ENCODE results near the gene MSI2.
A peak's percentile ranks its signal among the peaks of the same experiment; 100 is the strongest.

The MSI2 gene

DNA sequence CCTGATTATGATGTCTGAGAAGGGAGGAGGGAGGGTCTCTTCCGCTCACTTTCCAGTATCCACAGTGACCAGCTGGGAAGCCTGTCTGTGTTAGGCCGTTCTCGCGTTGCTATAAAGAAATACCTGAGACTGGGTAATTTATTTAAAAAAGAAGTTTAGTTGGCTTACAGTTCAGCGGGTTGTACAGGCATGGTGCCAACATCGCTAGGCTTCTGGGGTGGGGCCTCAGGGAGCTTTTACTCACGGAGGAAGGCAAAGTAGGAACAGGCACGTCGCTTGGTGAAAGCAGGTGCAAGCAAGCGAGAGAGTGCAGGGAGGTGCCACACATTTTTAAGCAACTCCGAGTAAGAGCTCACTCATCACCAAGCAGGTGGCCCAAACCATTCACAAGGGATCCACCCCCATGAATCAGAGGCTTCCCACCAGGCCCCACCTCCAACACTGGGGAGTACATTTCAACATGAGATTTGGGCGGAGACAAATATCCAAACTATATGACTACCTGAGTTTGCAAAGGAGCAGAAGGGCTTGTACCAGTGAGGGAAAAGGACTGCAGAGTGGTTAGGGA, 351.3 kb downstream of the MSI2 start:
- TF ChIP-seq, protein P1, sequence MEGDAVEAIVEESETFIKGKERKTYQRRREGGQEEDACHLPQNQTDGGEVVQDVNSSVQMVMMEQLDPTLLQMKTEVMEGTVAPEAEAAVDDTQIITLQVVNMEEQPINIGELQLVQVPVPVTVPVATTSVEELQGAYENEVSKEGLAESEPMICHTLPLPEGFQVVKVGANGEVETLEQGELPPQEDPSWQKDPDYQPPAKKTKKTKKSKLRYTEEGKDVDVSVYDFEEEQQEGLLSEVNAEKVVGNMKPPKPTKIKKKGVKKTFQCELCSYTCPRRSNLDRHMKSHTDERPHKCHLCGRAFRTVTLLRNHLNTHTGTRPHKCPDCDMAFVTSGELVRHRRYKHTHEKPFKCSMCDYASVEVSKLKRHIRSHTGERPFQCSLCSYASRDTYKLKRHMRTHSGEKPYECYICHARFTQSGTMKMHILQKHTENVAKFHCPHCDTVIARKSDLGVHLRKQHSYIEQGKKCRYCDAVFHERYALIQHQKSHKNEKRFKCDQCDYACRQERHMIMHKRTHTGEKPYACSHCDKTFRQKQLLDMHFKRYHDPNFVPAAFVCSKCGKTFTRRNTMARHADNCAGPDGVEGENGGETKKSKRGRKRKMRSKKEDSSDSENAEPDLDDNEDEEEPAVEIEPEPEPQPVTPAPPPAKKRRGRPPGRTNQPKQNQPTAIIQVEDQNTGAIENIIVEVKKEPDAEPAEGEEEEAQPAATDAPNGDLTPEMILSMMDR (IDR thresholded peaks at IDR 0.05; ENCODE audit: control insufficient read depth, extremely low read depth, insufficient read depth), result no peak
- no peak for DNase-seq (ENCODE audit: low read depth)

DNA sequence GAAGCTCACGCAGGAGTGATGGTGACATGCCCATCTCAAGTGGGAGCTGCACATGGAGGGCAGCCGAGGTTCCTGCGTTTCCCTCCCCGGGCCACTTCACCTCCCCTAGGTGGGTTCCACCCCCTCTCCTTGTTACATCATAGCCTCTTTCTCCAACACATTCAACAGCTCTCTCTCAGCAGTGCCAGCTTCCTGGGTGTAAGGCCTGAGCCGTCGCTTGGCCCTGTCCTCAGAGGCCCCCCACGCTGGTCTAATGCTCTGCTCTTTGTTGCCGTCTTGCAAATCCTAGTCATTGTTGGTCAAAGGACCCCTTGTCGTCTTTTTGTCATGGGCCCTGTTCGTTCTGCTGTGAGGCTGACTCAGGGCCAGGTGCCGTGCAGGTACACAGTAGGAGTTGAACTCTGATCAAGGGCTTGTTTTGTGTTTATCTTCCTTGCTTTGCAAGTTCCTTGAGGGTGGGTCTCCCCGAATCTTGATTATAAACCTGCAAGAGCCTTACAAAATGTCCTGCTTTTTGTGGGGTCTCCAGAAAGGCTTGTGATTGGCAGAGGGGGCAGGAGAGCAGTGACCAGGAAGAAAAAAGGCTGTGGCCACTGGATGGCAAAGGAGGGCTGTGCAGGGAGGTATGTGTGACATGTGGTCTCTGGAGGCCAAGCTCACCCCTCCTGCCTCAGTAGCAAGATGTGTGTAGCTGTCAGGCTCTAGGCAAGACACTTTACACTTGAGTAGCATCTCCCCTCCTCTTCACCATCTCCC, 352.2 kb downstream of the MSI2 start:
- no peak overlapping the region for H3K4me3 ChIP-seq (ENCODE audit: low read depth, low read length)
- TF ChIP-seq, protein P1 (IDR thresholded peaks at IDR 0.05; ENCODE audit: control insufficient read depth, extremely low read depth, insufficient read depth), result no peak
- DNase-seq (ENCODE audit: low read depth), result no peak

More for the DNA sequence above, 351.3 kb downstream of the MSI2 start:
- H3K4me3 ChIP-seq (ENCODE audit: low read depth, low read length), result no peak overlapping the region

- H3K4me3 ChIP-seq (ENCODE audit: low read depth, low read length), result no peak overlapping the region
- no peak for DNase-seq (ENCODE audit: low read depth)
- TF ChIP-seq, protein P1 (IDR thresholded peaks at IDR 0.05; ENCODE audit: control insufficient read depth, extremely low read depth, insufficient read depth), result 0 out of 2 replicates have a peak, but pooled peaks have one; percentile 1
Observed at GRCh38 chr17:57609125-57609877, 353.0 kb downstream of the MSI2 start.

DNA sequence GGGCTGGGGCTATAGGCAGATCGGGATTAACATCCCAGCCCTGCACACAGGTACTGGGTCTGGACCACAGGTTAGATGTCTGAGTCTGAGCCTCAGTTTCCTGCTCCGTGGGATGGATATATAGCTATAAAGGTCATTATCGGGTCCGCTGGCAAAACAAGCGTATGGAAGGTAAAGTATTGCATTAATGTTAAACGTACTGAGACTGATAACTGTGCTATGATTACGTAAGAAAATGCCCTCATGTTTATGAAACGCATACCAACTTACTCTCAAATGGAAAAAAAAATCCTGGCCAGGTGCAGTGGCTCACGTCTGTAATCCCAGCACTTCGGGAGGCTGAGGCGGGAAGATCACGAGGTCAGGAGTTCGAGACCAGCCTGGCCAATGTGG, 353.6 kb downstream of the MSI2 start:
- TF ChIP-seq, protein P1 (IDR thresholded peaks at IDR 0.05; ENCODE audit: control insufficient read depth, extremely low read depth, insufficient read depth), result no peak
- H3K4me3 ChIP-seq (ENCODE audit: low read depth, low read length), result no peak overlapping the region
- DNase-seq (ENCODE audit: low read depth), result no peak

GRCh38 chr17:57612202-57613071, 356.1 kb downstream of the MSI2 start:
- TF ChIP-seq, protein P1 (IDR thresholded peaks at IDR 0.05; ENCODE audit: control insufficient read depth, extremely low read depth, insufficient read depth), result no peak
- H3K4me3 ChIP-seq (ENCODE audit: low read depth, low read length), result no peak overlapping the region
- DNase-seq (ENCODE audit: low read depth), result no peak

DNA sequence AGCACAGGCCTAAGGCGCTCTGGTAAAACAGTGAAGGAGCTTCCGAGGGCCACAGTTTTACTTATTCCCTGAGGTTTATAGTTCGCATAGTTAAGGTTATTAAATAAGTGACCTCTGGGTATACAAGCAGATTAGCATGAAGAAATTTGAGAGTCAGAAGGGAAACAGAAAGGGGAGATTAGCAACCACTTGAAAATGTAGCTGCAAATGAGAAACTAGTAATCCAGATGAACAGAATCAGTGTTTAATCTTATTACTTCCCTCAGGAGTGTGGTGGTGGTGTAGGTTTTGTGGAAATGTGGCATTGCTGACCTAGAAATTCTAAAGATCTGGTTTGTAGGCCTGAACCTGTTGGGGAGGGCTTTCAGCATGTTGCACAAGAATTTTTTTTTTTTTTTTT, 358.4 kb downstream of the MSI2 start:
- no peak for DNase-seq (ENCODE audit: low read depth)
- H3K4me3 ChIP-seq (ENCODE audit: low read depth, low read length), result no peak overlapping the region
- TF ChIP-seq, protein P1 (IDR thresholded peaks at IDR 0.05; ENCODE audit: control insufficient read depth, extremely low read depth, insufficient read depth), result no peak

All from LNCaP clone FGC (cell line).